Choroid plexus epithelial cell (primary cell): ENCODE results near the gene RYR3.

Source experiments
- DNase-seq: peaks from one replicate; pipeline ENCODE4 v3.0.0-alpha.2; 2010; ENCODE audit warnings: low read depth
- H3K4me3 ChIP-seq: 2 replicates; pipeline ENCODE4 v1.5.1; 2011; ENCODE audit warnings: low read depth, mild to moderate bottlenecking, control low read depth, low read length, moderate library complexity
- CTCF ChIP-seq: conservative IDR thresholded peaks from 2 replicates; pipeline ENCODE4 v1.5.1; 2011; ENCODE audit warnings: low read depth, mild to moderate bottlenecking, control low read depth, inconsistent platforms, low read length, moderate library complexity

The RYR3 gene

GRCh38 chr15:33638453-33638852 is 327.7 kb downstream of the RYR3 start:
- TF ChIP-seq CTCF, result no peak
- no peak for DNase-seq
- no peak overlapping the region for H3K4me3 ChIP-seq

GRCh38 chr15:33639051-33639450 is 328.3 kb downstream of the RYR3 start:
- TF ChIP-seq CTCF, result no peak
- no peak for DNase-seq
- H3K4me3 ChIP-seq, result no peak overlapping the region

- H3K4me3 ChIP-seq, result no peak overlapping the region
- no peak for TF ChIP-seq CTCF
- no peak for DNase-seq
These were observed 328.7 kb downstream of the RYR3 start for GRCh38 chr15:33639456-33639855.

- no peak overlapping the region for H3K4me3 ChIP-seq
- TF ChIP-seq CTCF, result no peak
- DNase-seq, result no peak
These were observed 329.2 kb downstream of the RYR3 start for GRCh38 chr15:33639978-33640377.

GRCh38 chr15:33641069-33641468 is 330.3 kb downstream of the RYR3 start:
- TF ChIP-seq CTCF, result no peak
- no peak overlapping the region for H3K4me3 ChIP-seq
- no peak for DNase-seq

GRCh38 chr15:33644304-33644703 is 333.5 kb downstream of the RYR3 start:
- TF ChIP-seq CTCF, result no peak
- DNase-seq, result no peak
- no peak overlapping the region for H3K4me3 ChIP-seq

GRCh38 chr15:33646744-33647143 is 336.0 kb downstream of the RYR3 start:
- no peak for DNase-seq
- no peak for TF ChIP-seq CTCF
- no peak overlapping the region for H3K4me3 ChIP-seq
